ENCODE data around the gene CD72.
"Not testable (repeated sequence)": the region's sequence is repeated elsewhere in the genome, so short reads cannot be mapped to it uniquely, and the experiment has no call there.

- TF ChIP-seq POLR2AphosphoS5 (IDR thresholded peaks at IDR 0.05; ENCODE audit: insufficient read depth in 1 of 2, low read depth in 1 of 2); POLR2A (IDR thresholded peaks at IDR 0.05): not testable (repeated sequence)
Observed at GRCh38 chr9:35583521-35583920, 34.7 kb downstream of the CD72 start.
